Measurements from ENCODE around the gene C12orf43.

The C12orf43 gene

GRCh38 chr12:120971299-120972180 is 44.7 kb downstream of the C12orf43 start:
- H3K9me3 ChIP-seq (ENCODE audit: insufficient read depth, low read length) = no peaks in the 10 kb centered on the region
- no peaks in the 10 kb centered on the region for H3K36me3 ChIP-seq (ENCODE audit: insufficient read depth, insufficient read length, low read length)
- no peak overlapping the region for H3K9ac ChIP-seq (ENCODE audit: insufficient read length, low read depth)
- H3K4me1 ChIP-seq (ENCODE audit: insufficient read depth, insufficient read length) = peaks cover 6% of the 10 kb centered on the region
- no peak overlapping the region for H3K4me3 ChIP-seq (ENCODE audit: insufficient read length, low read depth)
- no peaks in the 10 kb centered on the region for H3K27me3 ChIP-seq (ENCODE audit: insufficient read depth, insufficient read length)
- peak; percentile 43 for DNase-seq (ENCODE audit: low read depth, low spot score)
- no peak for TF ChIP-seq SUZ12 (IDR thresholded peaks at IDR 0.05; ENCODE audit: extremely low read depth, insufficient read depth, insufficient read length)
- no peak for TF ChIP-seq YY1 (IDR thresholded peaks at IDR 0.05; ENCODE audit: insufficient read depth, insufficient read length)
- no peak for TF ChIP-seq ZNF274 (IDR thresholded peaks at IDR 0.05; ENCODE audit: low read depth, low read length)

- Histone ChIP-seq H3K9me3 (ENCODE audit: insufficient read depth, low read length) (no peaks in the 10 kb centered on the region), H3K4me3 (ENCODE audit: insufficient read length, low read depth) (no peak overlapping the region), H3K36me3 (ENCODE audit: insufficient read depth, insufficient read length, low read length) (no peaks in the 10 kb centered on the region), H3K9ac (ENCODE audit: insufficient read length, low read depth) (no peak overlapping the region), H3K4me1 (ENCODE audit: insufficient read depth, insufficient read length) (peaks cover 10% of the 10 kb centered on the region), H3K27me3 (ENCODE audit: insufficient read depth, insufficient read length) (no peaks in the 10 kb centered on the region)
- DNase-seq (ENCODE audit: low read depth, low spot score) = no peak
- no peak for TF ChIP-seq ZNF274 (IDR thresholded peaks at IDR 0.05; ENCODE audit: low read depth, low read length)
Measured at GRCh38 chr12:120970310-120970709, 46.0 kb downstream of the C12orf43 start.

GRCh38 chr12:120965534-120966091 is 50.7 kb downstream of the C12orf43 start:
- no peaks in the 10 kb centered on the region for H3K9me3 ChIP-seq (ENCODE audit: insufficient read depth, low read length)
- no peak overlapping the region for H3K4me3 ChIP-seq (ENCODE audit: insufficient read length, low read depth)
- no peaks in the 10 kb centered on the region for H3K36me3 ChIP-seq (ENCODE audit: insufficient read depth, insufficient read length, low read length)
- no peak overlapping the region for H3K9ac ChIP-seq (ENCODE audit: insufficient read length, low read depth)
- no peak for DNase-seq (ENCODE audit: low read depth, low spot score)
- TF ChIP-seq YY1 (IDR thresholded peaks at IDR 0.05; ENCODE audit: insufficient read depth, insufficient read length) (no peak), SUZ12 (IDR thresholded peaks at IDR 0.05; ENCODE audit: extremely low read depth, insufficient read depth, insufficient read length) (no peak), ZNF274 (IDR thresholded peaks at IDR 0.05; ENCODE audit: low read depth, low read length) (no peak)
- H3K4me1 ChIP-seq (ENCODE audit: insufficient read depth, insufficient read length) = peaks cover 8% of the 10 kb centered on the region
- H3K27me3 ChIP-seq (ENCODE audit: insufficient read depth, insufficient read length) = no peaks in the 10 kb centered on the region

- no peak overlapping the region for H3K4me3 ChIP-seq (ENCODE audit: insufficient read length, low read depth)
- no peaks in the 10 kb centered on the region for H3K9me3 ChIP-seq (ENCODE audit: insufficient read depth, low read length)
- TF ChIP-seq ZNF274 (IDR thresholded peaks at IDR 0.05; ENCODE audit: low read depth, low read length) (no peak), SUZ12 (IDR thresholded peaks at IDR 0.05; ENCODE audit: extremely low read depth, insufficient read depth, insufficient read length) (no peak), YY1 (IDR thresholded peaks at IDR 0.05; ENCODE audit: insufficient read depth, insufficient read length) (no peak)
- peaks cover 8% of the 10 kb centered on the region for H3K4me1 ChIP-seq (ENCODE audit: insufficient read depth, insufficient read length)
- no peaks in the 10 kb centered on the region for H3K36me3 ChIP-seq (ENCODE audit: insufficient read depth, insufficient read length, low read length)
- no peak overlapping the region for H3K9ac ChIP-seq (ENCODE audit: insufficient read length, low read depth)
- H3K27me3 ChIP-seq (ENCODE audit: insufficient read depth, insufficient read length) = no peaks in the 10 kb centered on the region
- no peak for DNase-seq (ENCODE audit: low read depth, low spot score)
Measured at GRCh38 chr12:120964298-120964697, 52.0 kb downstream of the C12orf43 start.

GRCh38 chr12:120962532-120963020 is 53.7 kb downstream of the C12orf43 start:
- Histone ChIP-seq H3K9me3 (ENCODE audit: insufficient read depth, low read length) (no peaks in the 10 kb centered on the region), H3K9ac (ENCODE audit: insufficient read length, low read depth) (no peak overlapping the region), H3K27me3 (ENCODE audit: insufficient read depth, insufficient read length) (no peaks in the 10 kb centered on the region), H3K36me3 (ENCODE audit: insufficient read depth, insufficient read length, low read length) (no peaks in the 10 kb centered on the region), H3K4me3 (ENCODE audit: insufficient read length, low read depth) (no peak overlapping the region), H3K4me1 (ENCODE audit: insufficient read depth, insufficient read length) (peaks cover 5% of the 10 kb centered on the region)
- DNase-seq (ENCODE audit: low read depth, low spot score) = no peak
- no peak for TF ChIP-seq YY1 (IDR thresholded peaks at IDR 0.05; ENCODE audit: insufficient read depth, insufficient read length)

GRCh38 chr12:120961604-120962531 is 54.4 kb downstream of the C12orf43 start:
- DNase-seq (ENCODE audit: low read depth, low spot score) = peak; percentile 23
- no peaks in the 10 kb centered on the region for H3K36me3 ChIP-seq (ENCODE audit: insufficient read depth, insufficient read length, low read length)
- H3K9ac ChIP-seq (ENCODE audit: insufficient read length, low read depth) = no peak overlapping the region
- no peak overlapping the region for H3K4me3 ChIP-seq (ENCODE audit: insufficient read length, low read depth)
- no peaks in the 10 kb centered on the region for H3K27me3 ChIP-seq (ENCODE audit: insufficient read depth, insufficient read length)
- H3K4me1 ChIP-seq (ENCODE audit: insufficient read depth, insufficient read length) = peaks cover 5% of the 10 kb centered on the region
- no peak for TF ChIP-seq YY1 (IDR thresholded peaks at IDR 0.05; ENCODE audit: insufficient read depth, insufficient read length)
- no peak for TF ChIP-seq SUZ12 (IDR thresholded peaks at IDR 0.05; ENCODE audit: extremely low read depth, insufficient read depth, insufficient read length)
- TF ChIP-seq ZNF274 (IDR thresholded peaks at IDR 0.05; ENCODE audit: low read depth, low read length) = no peak
- H3K9me3 ChIP-seq (ENCODE audit: insufficient read depth, low read length) = no peaks in the 10 kb centered on the region

- Histone ChIP-seq H3K9ac (ENCODE audit: insufficient read length, low read depth) (no peak overlapping the region), H3K4me1 (ENCODE audit: insufficient read depth, insufficient read length) (peaks cover 2% of the 10 kb centered on the region), H3K27me3 (ENCODE audit: insufficient read depth, insufficient read length) (no peaks in the 10 kb centered on the region), H3K9me3 (ENCODE audit: insufficient read depth, low read length) (no peaks in the 10 kb centered on the region), H3K4me3 (ENCODE audit: insufficient read length, low read depth) (no peak overlapping the region), H3K36me3 (ENCODE audit: insufficient read depth, insufficient read length, low read length) (no peaks in the 10 kb centered on the region)
- TF ChIP-seq YY1 (IDR thresholded peaks at IDR 0.05; ENCODE audit: insufficient read depth, insufficient read length) = no peak
- TF ChIP-seq SUZ12 (IDR thresholded peaks at IDR 0.05; ENCODE audit: extremely low read depth, insufficient read depth, insufficient read length) = no peak
- TF ChIP-seq ZNF274 (IDR thresholded peaks at IDR 0.05; ENCODE audit: low read depth, low read length) = no peak
- DNase-seq (ENCODE audit: low read depth, low spot score) = no peak
Measured at GRCh38 chr12:120960657-120961056, 55.6 kb downstream of the C12orf43 start.

All from NT2/D1 (cell line).